HG03457 (cell line): ENCODE results near the gene PDS5B.
A peak's percentile ranks its signal among the peaks of the same experiment; 100 is the strongest.
"Not testable (repeated sequence)": the region's sequence is repeated elsewhere in the genome, so short reads cannot be mapped to it uniquely, and the experiment has no call there.

Experiments
- ATAC-seq: cut with Tn5 transposase; IDR thresholded peaks from one replicate; pipeline ENCODE4 v1.9.1; 2021; ENCODE audit warnings: moderate number of reproducible peaks; ENCODE audit not compliant: unreplicated experiment

The PDS5B gene

GRCh38 chr13:32721131-32722034 lies 135.1 kb downstream of the PDS5B start:
- ATAC-seq = not testable (repeated sequence)

- ATAC-seq = no peak
These were observed 136.1 kb downstream of the PDS5B start for GRCh38 chr13:32722340-32722739.

DNA sequence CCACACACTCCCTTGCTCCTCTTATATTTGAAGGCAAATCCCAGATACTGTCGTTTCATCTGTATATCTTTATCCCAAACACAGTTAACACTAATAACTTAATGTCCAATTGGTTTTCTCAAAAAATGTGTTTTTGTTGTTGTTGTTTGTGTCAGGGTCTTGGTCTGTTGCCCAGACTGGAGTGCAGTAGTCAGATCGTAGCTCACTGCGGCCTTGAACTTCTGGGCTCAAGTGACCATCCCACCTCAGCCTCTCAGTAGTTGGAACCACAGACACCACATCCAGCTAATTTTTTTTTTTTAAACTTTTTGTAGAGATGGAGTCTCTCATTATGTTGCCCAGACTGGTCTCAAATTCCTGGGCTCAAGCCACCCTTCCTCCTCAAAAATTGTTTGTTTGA lies 137.7 kb downstream of the PDS5B start:
- no peak for ATAC-seq

DNA sequence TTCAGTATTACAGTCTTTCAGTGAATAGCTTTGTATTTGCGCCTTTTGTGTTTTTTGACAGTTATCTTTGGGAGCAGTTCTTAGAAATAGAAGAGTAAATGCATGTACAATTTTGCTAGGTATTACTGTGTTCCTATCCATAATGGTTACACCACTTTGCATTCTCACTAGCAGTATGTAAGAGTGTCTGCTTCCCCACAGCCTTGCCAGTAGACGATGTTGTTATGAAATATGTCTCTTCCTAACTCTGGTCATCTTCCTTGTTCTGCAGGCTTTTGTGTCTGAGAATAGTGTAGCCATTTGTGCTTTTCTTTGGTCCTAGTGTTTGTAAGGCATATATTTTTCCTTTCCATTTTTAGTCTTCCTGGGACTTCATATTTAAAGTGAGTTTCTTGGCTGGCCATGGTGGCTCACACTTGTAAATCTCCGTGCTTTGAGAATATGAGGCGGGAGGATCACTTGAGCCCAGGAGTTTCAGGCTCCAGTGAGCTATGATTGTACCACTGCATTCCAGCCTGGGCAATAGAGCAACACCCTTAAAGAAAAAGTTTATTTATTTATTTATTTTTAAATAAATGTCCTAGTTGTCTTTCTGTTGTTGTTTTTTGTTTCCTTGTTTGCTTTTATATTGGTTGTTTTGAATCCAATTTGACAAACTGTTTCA lies 140.3 kb downstream of the PDS5B start:
- no peak for ATAC-seq

GRCh38 chr13:32728327-32728726 lies 142.1 kb downstream of the PDS5B start:
- no peak for ATAC-seq

- ATAC-seq = not testable (repeated sequence)
These were observed 142.8 kb downstream of the PDS5B start for GRCh38 chr13:32729097-32729496.

DNA sequence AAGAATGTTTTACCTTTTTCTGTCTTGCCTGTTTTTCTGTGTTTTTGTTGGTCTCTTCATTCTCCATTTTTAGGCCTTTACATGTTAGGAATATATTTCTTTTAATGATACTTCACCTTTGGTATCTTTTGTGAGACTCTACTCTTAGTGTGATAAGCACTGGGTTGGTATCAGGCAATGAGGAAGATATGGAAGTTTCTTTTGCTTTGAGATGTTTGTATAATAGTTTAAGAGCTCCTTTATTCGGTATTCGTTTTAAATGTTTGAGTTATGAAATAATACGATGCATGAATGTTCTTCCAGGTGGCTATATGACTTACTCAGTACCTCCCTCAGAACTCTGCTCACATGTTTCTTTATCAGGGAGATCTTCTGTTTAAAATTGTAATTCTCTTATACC lies 144.8 kb downstream of the PDS5B start:
- no peak for ATAC-seq

DNA sequence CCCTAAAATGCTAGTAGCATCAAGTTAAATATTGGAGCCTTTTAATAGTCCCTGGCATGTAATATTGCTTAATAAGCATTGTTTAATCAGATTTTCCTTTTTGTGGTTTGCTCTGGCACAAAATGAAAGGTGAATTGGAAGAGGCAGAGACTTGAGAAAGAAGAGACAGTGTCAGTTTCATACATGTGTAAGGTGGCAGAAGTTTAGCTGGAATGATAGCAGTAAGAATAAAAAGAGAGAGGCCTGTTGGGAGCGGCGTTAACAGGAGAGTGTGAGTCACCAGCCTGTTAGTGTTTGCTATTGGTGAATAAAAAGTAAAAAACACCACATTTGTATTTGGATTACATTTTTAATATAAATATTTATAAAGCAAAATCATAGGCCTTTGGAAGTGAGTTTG lies 145.3 kb downstream of the PDS5B start:
- ATAC-seq = no peak

DNA sequence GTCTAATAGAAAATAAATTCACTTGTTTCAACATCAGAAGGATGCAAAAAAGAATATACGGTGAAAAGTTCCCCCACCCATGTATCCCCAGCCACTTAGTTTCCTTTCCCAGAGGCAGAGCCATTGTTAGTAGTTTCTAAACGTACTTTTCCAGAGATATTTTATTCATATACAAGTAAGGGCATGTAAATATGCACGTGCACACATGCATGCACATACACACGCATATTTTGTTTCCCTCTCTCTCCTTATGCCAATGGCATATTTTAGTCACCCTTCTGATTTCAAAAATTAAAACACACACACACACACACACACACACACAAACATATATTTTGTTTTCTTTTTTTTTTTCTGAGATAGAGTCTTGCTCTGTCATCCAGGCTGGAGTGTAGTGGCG lies 147.4 kb downstream of the PDS5B start:
- ATAC-seq = no peak

- no peak for ATAC-seq
These were observed 148.3 kb downstream of the PDS5B start for GRCh38 chr13:32734511-32734910.

GRCh38 chr13:32735859-32736258 lies 149.6 kb downstream of the PDS5B start:
- ATAC-seq = no peak

- ATAC-seq = no peak
These were observed 150.4 kb downstream of the PDS5B start for GRCh38 chr13:32736648-32737047.

- peak; percentile 60 for ATAC-seq
These were observed 150.9 kb downstream of the PDS5B start for GRCh38 chr13:32737111-32737571.

GRCh38 chr13:32737679-32738078 lies 151.4 kb downstream of the PDS5B start:
- ATAC-seq = peak; percentile 58

GRCh38 chr13:32745509-32745908 lies 159.3 kb downstream of the PDS5B start:
- no peak for ATAC-seq

DNA sequence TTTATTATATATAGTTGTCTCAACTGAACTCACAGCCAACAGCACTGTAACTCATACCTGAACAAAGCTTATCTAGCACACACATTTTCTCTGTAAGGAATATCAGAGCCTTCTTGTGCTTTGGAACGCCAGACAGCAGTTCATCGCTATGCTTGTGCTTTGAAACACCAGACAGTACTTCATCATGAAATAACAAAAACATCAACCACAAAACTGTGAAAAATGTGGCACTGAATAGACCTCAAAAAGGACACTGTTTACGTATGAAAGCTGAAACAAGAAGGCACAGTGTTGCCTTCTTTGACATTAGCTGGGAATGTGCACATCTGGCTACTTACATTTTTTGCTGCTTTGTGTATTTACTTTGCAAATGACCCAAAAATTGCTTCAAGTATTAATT lies 160.2 kb downstream of the PDS5B start:
- no peak for ATAC-seq

DNA sequence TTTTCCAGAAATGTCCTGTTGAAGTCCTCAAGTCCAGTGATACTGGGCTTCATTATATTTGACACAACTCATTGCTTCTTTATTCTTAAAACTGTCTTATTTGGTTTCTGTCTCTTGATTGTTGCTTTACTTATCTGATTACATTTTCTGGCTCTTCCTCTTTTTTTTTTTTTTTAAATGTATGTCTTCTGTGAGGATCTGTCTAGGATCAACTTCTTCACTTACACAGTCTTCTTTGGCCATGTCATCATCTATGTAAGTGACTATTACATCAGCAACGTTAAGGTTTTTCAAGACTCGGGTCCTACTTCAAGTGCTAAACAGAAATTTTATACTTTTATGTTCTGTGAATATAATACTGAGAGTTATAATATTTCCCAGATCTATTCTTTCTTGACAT lies 162.1 kb downstream of the PDS5B start:
- no peak for ATAC-seq

GRCh38 chr13:32751340-32751739 lies 165.1 kb downstream of the PDS5B start:
- ATAC-seq = peak; percentile 64

DNA sequence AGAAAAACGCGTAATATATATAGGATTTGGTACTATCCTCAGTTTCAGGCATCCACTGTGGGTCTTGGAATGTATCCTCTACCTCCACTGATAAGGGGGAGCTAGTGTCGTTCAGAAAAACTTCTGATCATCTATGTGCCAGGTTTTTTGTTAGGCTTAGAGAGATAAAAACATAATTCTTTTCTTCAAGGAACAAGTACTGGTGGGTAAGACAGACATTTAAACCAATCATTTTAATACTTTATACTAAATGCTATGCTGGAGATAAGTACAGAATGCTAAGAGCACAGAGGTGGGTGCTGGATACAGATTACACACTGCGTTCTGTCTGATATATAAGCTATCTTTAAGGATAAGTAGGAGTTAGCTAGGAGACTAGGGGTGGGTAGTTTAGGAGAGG lies 166.1 kb downstream of the PDS5B start:
- ATAC-seq = no peak

DNA sequence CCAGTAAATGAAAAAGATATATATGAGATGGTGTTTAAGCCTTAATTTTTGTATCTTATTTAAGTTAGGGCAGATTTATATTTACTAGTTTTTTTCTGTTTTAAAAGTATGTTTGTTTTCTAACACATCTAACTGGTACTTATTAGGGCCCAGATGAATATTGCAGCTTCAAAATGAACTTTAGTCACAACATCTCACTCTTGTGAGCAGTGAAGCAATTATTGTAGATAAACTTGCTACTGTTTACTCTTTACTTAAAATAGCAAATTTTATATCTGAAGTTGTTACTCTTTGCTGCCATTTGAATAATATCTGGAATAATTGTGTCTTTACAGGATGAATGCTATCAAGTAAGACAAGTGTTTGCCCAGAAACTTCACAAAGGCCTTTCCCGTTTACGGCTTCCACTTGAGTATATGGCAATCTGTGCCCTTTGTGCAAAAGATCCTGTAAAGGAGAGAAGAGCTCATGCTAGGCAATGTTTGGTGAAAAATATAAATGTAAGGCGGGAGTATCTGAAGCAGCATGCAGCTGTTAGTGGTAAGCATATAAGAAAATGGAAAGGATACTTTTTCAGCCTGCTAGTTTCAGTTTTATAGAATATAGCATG lies 166.8 kb downstream of the PDS5B start:
- ATAC-seq = no peak

GRCh38 chr13:32754179-32754578 lies 167.9 kb downstream of the PDS5B start:
- ATAC-seq = no peak

- no peak for ATAC-seq
These were observed 172.9 kb downstream of the PDS5B start for GRCh38 chr13:32759152-32759551.
